GM18520 (cell line): ENCODE results near the gene PALD1.

Source experiments
- ATAC-seq: cut with Tn5 transposase; IDR thresholded peaks from one replicate; pipeline ENCODE4 v1.9.1; 2021; ENCODE audit not compliant: unreplicated experiment

PALD1 gene

DNA sequence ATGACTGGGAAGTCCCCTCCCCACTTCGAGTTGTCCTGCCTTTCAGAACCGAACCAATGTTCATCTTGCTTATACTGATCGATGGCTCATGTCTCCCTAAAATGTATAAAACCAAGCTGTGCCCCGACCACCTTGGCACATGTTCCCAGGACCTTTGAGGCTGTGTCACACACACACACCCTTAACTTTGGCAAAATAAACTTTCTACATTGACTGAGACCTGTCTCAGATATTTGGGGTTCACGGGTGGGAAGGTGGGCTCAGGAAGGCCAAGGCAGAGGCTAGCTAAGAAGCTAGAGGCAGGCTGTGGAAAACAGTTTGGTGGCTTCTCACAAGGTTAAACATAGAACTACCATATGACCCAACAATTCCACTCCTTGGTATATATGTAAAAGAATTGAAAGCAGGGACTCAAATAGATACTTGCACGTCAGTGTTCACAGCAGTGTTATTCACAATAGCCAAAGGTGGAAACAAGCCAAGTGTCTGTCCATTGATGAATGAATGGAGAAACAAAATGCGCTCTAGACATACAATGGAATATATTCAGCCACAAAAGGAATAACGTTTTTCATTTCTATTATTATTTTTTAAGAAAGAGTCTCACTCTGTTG, 108.6 kb downstream of the PALD1 start:
- peak; percentile 75 for ATAC-seq

DNA sequence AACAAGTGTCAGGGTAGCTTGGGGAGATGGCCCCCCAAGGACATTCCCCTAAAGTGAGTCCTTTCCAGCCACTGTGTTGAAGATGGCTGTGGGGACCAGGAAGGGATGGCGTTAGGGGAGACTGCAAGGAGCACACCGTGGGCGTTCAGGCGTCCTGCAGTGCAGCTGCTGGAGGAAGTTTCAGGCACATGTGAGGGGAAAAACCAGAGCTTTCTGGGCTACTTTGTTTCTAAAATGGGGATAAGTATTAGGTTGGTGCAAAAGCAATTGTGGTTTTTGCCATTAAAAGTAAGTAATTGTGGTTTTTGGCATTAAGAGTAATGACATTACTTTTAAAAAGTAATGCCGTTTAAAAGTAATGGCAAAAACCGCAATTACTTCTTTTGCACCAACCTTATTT, 109.7 kb downstream of the PALD1 start:
- no peak for ATAC-seq

DNA sequence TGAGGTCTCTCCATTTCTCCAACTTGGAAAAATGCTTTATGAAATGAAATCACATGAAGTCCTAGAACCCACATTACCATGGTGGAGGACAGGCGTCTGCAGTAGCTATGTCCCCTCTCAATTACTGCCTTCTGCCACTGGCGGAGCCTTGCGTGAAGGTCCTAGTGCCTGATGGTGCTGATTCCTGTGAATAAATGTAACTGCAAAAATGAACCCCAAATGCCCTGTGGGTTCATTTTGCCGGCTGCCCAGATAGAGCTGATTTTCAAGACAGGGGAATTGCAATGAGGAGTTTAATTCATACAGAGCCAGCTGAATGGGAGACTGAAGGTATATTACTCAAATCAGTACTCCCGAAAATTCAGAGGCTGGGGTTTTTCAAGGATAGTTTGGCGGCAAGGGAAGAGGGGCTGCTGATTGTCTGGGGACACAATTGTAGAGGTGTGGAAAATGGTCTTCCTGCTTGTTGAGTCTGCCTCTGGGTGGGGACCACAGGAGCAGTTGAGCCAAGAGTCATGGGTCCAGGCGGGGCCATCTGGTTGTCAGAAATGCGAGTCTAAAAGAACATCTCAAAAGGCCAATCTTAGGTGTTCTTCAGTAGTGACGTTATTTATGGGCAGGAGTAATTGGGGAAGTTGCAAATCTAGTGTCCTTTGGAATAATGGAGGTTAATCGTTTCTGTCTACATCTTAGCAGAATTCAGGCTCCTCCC, 110.4 kb downstream of the PALD1 start:
- ATAC-seq: no peak

DNA sequence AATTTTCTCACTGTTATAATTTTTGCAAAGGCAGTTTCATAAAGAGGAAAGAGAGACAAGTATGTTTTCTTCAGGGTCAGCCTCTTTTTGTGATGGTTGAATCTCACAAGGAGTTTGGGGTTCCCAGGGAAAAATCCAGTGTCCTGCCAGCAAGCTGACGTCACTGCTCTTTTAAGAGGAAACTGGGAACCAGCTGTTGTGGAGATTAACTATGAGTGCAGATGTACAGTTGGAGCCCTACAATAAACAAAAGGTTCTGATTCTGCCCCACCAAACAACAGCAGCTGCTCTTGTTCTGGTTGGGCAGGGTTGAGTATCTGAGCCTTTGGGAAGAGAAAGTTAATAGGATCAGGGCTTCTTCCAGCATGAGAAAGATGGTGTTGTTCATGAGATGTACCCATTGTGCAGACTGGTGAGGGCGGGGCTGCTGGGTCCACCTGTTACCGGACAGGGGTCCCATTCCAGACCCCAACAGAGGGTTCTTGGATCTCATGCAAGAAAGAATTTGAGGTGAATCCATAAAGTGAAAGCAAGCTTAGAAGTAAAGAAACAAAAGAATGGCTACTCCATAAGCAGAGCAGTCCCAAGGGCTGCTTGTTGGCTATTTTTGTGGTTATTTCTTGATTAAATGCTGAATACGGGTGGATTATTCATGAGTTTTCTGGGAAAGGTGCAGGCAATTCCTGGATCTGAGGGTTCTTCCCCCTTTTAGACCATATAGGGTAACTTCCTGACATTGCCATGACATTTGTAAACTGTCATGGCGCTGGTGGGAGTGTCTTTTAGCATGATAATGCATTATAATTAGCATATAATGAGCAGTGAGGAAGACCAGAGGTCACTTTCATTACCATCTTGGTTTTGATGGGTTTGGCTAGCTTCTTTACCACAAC, 111.4 kb downstream of the PALD1 start:
- ATAC-seq: no peak

DNA sequence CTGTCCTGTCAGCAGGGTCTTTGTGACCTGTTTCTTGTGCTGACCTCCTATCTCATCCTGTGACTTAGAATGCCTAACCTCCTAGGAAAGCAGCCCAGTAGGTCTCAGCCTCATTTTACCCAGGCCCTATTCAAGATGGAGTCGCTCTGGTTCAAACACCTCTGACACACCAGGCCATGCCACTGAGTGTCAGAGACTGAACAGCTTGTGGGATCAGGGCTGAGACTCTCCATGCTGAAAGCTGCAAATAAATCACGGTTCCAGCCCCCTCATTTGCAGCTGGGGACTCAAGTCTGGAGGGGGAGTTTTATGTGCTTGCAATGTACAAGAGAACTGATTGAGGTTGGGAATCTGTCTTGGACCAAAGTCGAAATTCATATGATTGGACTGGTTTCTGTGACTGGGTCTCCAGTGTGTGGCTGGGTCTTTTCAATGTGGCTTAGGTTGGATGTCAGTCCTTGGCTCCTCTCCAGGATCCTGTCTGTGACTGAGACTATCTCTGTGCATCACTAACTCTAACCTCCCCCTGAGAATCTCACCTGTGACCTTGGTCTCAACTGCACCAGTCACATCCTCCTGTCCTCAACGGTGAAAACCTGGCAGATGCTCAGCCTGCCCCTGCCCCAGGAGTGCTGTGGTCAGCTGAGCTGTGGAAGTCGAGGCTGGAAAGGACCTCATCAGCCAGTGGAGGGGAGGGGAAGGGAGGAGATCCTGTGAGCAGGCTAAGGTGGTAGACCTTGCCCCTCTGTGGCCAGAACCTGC, 112.3 kb downstream of the PALD1 start:
- ATAC-seq: no peak

DNA sequence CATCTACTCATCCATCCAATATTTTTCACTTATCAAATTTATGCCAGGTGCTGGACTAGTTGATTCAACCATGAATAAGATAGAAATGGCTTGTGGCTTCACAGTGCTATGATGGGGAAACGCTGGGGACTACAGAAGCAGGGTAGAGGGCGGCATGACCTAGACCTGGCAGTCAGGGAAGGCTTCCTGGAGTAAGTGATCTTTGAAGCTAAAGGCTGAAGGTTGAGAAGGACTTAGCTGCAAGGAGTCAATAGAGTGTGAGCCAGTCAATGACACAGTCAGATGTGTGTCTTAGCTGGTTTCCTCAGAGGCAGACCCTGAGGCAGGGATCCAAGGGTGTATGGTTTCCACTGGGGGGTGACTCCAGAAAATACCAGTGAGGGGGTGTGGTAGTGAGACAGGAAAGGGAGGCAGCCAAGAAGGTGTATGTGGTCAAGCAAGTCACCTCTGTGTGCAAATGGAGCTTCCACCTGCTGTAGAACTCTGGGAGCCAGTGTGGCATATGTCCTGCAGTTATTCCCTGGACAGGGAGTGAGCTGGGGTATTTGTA, 113.7 kb downstream of the PALD1 start:
- no peak for ATAC-seq

DNA sequence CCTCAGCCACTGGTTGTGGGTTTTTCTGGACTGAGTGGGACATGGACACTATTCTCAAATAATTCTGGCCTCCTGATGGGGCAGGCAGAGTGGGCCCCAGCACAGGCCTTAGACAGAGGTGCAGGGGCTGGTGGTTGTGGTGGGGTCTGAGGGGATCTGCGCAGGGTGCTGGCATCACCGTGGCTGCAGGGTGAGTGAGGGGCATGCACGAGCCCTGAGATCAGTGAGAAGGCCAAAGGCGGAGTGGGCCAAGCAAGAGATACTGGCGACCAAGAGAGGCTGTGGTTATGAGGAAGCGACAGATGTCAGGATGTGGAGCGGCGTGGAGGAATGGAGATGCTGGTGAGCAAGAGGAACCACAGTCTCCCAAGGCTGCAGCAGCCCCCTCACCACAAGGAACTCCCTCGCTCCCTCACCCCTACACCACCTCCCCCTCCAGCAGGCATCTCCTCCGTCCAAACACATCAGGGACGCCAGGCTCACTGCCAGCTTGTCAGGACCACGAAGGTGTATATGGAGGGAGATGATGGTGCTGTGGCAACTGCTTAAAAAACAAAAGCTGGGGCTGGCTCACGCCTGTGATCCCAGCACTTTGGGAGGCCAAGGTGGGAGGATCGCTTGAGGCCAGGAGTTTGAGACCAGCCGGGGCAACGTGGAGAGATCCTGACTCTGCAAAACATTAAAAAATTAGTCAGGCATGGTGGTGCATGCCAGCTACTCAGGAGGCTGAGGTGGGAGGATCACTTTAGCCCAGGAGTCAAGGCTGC, 114.4 kb downstream of the PALD1 start:
- ATAC-seq: no peak

DNA sequence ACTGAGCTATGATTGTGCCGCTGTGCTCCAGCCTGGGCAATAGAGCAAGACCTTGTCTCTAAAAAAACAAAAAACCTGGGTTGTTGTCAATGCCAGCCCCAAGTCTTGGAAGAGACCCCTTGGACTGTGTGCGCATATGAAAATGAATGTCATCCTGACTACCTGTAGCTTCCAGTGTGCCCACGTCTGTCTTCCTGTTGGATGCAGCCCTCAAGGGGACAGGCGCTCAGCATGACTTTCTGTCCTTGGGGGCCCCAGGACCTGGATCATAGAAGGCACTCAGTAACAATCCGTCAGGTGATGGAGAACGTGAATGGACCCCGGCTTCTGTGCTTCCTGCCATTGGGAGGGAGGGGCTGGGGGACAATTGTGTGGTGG, 114.9 kb downstream of the PALD1 start:
- ATAC-seq: no peak

DNA sequence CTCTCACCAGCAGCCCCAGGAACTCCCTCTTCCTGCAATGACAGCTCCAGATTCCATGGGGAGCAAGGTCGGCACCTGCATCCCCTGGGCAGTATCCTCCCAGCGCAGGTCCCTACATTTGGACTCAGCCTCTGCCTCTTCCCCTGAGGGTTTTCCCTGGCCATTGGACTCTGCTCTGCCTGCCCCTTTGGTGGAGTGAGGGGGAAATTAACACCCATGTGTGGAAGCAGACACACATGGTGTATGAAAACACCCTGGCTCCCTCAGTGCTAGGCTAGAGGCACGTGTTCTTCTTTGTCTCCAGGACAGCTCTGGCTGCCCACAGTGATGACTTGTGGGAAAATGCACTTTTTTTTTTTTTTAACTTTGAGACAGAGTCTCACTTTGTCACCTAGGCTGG, 115.6 kb downstream of the PALD1 start:
- no peak for ATAC-seq

DNA sequence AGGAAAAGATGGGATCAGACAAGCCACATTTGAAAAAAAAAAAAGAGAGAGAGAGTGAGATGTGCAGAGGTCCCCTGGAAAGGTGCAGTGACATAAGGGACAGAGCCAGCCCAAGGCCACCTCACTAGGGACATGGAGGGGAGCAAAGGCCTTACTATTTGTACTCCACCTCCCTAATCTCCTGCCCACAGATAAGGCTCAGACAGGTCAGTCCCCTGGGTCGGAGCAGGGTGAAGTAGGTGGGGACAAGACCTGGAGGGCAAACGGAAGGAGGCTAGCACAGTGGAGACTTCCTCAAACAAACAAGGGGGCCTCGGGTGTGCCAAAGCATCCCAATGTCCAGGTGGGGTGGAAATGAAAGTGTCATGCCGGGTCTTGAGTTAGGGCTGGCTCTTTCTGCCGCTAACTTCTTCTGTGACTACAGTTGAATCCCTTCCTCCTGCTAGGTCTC, 117.0 kb downstream of the PALD1 start:
- no peak for ATAC-seq

DNA sequence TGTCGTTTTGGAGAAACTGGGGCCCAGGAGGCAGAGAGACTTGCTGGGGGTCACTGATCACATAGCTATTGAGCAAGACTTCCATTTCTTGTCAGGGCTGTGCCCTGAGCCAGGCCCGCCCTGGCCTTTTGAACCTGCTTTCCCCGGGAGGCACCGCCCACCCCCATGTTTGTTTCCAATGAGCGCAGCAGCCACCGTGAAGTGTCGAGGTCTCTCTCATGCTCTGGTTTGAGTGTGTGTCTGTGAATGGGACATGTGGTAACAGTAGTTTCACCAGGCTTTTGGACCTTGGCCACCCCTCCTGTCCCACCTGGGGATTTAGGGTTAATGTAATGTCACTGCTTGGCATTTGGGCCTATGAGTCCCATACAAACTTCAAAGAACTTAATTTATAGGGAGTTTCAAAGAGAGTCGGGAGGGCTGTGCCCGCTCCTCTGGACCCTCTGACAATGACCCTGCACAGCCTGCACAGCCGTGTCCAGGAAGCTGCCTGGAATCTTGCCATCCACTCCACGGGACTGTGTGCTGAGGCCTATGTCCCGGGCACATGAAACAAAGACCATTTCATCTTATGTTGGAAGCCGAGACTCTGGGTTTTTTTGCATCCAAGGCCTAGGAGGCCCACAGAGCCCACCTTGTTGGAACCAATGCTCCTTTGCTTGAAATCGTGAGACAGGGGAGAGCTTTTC, 117.7 kb downstream of the PALD1 start:
- no peak for ATAC-seq

DNA sequence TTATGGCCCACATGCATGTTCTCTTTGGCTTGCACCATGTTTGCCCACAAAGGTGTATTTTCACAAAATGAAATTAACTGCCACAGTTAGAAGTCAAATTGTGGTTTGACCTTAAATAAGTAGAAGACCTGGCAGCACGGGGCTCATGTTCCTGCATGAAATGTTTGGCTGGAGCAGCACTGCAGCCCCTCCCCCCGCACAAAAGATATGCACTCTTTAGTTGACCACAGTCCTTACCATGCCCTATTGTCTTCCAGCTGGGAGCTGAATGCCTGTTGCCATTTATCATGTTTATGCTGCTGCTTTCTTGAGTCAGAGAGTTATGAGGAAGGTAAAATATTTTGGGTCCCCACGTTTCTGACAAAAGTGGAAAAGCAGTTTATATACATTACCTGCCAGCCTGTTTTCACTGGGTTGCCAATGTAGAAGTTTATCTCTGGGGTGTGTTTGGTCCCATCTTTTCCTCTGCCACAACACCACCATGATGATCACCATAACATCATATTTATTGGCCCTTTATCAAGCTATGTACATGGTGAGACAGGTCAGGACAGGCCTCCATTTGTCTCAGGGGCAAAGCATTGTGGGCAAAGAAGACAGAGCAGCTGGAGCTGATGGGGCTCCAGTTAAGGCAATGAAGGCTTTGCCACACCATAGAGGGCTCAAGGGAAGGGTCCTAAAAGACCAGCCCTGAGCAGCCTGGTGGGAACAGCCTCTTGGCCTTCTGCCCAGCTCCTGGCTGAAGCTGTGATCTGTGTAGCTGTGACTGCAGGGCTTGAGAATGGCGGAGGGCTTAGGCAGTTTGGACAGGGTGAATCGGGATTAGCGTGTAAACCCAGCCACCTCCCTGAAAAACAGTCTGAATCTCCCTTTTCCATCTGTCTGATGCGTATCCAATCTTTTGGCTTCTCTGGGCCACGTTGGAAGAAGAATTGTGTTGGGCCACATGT, 118.6 kb downstream of the PALD1 start:
- no peak for ATAC-seq

DNA sequence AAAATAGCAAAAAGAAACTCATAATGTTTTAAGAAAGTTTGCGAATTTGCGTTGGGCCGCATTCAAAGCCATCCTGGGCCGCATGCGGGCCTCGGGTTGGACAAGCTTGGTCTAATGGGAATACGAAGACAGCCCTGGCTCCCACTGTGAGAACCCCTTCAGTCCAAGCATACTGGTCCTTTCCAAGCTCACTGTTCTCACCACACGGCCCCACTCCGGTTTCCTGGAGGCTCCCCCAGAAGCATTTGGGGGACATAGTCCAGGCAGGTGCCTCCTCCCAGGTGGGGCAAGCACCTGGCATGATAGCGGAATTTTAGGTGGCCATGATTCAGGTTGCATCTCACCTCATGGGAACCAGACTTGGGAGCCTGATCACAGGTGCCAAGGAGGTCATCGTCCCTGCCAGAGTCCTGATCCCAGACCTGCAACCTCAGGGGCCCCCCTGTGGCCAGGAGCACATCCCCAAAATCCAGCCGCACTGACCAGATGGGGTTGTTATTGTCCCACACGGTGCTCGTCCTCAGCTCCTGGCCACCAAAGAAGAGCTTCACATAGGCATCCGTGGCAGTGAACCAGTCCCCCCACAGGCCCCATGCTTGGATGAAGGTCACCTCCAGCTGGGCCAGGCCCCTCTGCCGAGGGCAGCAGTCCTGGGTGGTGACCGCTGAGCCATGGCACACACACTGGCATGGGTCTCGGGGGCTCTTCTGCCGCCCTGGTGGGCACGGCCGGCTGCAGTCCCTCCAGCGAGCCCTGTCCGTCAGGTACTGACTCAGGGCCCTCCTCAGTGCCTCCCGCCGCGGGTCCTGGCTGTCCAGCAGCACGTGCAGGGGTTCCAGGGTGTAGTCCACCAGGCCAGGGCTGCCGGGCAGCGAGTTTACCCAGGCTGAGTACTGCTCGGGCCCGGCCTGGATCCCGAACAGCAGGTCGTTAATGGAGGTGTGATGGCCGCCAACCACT, 119.6 kb downstream of the PALD1 start:
- no peak for ATAC-seq

DNA sequence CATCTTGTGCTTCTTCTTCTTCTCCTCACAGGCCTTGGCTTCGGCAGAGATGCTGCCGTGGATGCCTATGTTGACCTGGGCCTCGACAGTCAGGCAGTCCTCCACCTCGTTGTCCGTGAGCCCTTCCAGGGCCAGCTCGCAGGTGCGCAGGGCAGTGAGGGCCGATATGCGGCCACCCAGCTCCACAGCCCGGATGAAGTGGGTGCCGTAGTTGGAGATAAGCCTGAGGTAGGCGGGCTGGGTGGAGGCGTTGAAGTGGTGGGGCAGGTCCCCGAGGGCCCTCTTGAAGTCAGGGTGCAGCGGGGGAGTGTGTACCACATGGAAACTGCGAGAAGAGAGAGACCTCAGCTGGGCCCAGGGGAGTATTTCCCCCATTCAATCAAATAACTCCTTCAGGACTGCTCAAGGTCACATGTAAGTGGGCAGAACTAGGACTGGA, 120.3 kb downstream of the PALD1 start:
- ATAC-seq: no peak

DNA sequence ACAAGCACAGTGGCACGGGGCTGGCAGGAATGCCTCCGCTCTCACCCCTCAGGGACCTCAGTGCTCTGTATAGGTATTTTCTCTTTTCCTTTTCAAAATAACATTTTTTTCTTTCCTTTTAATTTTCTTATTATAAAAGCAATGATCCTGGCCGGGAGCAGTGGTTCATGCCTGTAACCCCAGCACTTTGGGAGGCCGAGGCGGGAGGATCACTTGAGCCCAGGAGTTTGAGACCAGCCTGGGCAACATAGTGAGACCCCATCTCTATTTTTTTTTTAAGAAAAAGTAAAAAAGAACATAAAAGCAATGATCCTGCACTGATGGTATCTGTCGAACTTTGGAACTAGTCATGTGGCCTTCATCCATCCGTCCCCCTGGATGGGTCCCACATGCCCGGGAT, 120.8 kb downstream of the PALD1 start:
- no peak for ATAC-seq

DNA sequence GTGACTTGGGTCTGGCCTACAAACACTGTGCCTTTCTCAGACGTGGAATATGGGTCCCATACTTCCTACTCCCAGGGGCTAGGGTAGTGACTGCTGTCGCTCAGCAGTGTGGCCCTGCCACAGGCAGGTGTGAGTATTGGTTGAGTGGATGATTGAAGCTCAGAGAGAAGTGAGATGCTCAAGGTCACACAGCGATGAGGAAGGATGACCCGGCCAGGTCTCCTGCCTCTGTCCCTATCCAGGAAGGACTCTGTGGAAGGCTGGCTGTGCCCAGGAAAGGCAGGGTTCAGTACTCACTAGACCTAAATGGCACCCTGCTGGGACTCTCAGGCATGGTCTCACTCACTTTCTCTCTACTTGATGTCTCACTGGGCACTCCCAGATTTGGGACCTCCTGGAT, 121.2 kb downstream of the PALD1 start:
- no peak for ATAC-seq
